ENCODE results near the gene PDGFRB. TPM values are rescaled to one million over a fixed set of nuclear protein-coding genes. Genes with fewer than 3 reads are reported as not detected.

PDGFRB gene
- total and polyA plus RNA-seq, 2 of the 4 experiments (the other 2 are of a cell fraction), result 108 to 124 TPM

DNA sequence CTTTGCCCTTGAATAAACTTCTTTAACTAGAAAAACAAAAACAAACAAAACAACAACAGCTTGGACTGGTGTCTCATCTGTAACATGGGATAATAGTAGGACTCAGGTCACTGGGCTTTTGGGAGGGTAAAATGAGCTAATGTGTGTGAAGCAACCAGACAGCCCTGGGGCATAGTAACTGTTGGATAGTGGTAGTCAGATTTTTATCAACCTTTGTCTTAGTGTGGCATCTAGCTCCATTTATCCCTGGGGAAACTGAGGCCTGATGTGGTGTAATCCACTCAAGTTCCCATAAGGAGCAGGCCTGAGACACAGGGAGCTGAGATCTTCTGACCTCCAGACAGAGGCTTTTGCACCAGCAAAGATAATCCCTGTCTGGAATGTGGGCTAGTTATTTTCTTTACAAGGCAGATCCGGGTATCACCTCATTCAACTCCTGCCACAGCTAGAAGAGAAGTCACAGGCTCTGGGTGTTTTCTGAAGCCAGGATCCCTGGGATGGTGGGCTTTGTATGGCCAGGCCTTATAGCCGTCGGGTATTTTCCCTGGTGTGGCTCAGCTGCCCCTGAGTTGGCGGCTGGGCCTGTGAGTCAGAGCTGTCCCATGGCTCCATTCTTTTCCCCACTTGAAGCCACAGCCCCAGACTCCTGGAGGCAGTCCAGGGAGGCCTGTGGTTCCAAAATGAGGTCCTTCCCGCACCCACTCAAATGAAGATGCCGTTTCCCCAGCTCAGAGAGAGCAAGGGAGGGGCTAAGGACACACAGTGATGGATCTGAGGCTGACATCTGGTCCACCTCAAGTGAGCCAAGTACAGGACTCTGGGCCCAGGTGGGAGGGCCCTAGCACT lies 43.2 kb downstream of the PDGFRB start (continued):
- TF ChIP-seq, protein P1, sequence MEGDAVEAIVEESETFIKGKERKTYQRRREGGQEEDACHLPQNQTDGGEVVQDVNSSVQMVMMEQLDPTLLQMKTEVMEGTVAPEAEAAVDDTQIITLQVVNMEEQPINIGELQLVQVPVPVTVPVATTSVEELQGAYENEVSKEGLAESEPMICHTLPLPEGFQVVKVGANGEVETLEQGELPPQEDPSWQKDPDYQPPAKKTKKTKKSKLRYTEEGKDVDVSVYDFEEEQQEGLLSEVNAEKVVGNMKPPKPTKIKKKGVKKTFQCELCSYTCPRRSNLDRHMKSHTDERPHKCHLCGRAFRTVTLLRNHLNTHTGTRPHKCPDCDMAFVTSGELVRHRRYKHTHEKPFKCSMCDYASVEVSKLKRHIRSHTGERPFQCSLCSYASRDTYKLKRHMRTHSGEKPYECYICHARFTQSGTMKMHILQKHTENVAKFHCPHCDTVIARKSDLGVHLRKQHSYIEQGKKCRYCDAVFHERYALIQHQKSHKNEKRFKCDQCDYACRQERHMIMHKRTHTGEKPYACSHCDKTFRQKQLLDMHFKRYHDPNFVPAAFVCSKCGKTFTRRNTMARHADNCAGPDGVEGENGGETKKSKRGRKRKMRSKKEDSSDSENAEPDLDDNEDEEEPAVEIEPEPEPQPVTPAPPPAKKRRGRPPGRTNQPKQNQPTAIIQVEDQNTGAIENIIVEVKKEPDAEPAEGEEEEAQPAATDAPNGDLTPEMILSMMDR (conservative IDR thresholded peaks at IDR 0.05; ENCODE audit: low read depth, low read length), result no peak
- TF ChIP-seq MXI1 (IDR thresholded peaks at IDR 0.05; ENCODE audit: borderline replicate concordance, low read depth, low read length) (no peak), MAZ (IDR thresholded peaks at IDR 0.05; ENCODE audit: borderline replicate concordance, low read depth, low read length) (peak; percentile 27; the same call in 1 of the 2 replicates), BHLHE40 (IDR thresholded peaks at IDR 0.05; ENCODE audit: low read depth, low read length) (no peak)
